HG02943 (cell line): ENCODE measurements around the gene GNB5.

Experiments used
- ATAC-seq: cut with Tn5 transposase; IDR thresholded peaks from one replicate; pipeline ENCODE4 v1.9.1; 2021; ENCODE audit warnings: mild to moderate bottlenecking, low read depth, moderate library complexity; ENCODE audit not compliant: unreplicated experiment

Gene GNB5

DNA sequence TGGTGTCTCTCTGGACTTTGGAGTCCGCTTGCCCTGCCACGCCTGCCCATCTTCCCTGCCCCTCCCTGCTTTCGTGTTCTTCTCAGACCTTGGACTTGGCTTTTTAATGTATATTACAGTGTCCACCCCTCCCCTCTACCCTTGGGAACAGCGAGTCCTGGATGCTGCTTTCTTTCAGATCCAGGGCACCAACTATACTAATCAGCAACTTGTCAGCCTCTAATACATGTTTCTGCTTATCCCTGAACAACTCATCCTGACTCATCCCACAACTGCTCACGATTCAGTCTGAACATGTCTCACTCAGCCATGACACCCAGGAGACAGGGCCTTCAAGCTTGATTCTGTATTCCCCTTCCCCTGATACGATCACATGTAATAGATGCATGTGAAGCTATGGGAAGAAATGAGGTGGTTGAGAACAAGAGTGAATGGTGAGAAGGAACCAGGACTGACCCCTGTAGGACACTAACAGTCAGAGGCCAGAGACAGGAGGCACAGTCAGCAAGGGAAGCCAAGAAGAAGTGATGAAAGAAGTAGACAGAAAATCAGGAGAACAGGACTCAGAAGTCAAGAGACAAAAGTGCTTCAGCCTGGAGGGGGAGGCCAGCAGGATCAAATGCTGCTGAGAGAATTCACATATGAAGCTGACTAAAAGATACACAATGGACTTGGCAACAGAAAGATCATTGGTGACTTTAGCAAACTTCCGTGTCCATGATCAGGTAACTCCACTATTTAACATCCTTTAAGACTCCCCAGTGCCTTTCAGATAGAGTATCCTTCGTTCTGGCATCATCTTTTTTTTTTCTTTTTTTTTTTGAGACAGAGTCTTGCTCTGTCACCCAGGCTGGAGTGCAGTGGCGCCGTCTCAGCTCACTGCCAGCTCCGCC, 114.1 kb downstream of the GNB5 start:
- ATAC-seq: no peak

DNA sequence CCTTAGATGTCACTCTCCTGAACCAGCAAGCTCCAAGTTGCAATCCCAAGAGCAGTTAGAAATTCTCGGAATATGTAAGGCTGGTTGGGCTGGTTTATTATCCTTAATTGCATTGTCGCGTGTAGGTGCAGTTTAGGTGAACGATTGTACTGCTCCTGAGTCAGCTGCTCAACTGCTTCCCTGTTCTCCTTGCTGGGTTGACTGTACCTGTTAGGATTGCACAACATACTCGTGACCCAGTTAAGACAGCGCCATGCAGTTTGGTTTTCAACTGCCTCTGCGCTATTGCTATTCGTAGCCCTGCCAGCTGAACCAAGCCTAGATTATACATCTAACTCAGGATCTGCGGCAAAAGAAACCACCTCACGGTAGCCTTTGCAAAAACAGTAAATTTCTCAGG, 119.6 kb downstream of the GNB5 start:
- ATAC-seq: no peak

DNA sequence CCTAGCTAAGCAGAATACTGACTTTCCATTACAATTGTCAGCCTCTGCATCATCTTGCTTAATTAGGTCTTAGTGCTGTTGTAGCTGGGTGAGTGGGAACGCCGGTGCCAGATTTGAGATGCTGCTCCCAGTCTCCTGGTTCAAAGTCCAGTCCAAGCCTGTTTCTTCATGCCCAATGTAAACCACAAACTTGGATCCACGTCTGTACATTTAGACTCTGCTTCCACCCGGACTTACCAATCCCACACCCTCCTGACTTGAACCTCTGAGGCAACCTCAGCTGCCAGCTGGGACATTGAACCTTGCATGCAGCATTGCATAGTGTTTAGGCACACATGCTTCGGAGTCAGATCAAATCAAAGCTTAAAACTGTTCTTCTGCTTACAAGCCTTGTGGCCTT, 121.6 kb downstream of the GNB5 start:
- ATAC-seq: no peak

DNA sequence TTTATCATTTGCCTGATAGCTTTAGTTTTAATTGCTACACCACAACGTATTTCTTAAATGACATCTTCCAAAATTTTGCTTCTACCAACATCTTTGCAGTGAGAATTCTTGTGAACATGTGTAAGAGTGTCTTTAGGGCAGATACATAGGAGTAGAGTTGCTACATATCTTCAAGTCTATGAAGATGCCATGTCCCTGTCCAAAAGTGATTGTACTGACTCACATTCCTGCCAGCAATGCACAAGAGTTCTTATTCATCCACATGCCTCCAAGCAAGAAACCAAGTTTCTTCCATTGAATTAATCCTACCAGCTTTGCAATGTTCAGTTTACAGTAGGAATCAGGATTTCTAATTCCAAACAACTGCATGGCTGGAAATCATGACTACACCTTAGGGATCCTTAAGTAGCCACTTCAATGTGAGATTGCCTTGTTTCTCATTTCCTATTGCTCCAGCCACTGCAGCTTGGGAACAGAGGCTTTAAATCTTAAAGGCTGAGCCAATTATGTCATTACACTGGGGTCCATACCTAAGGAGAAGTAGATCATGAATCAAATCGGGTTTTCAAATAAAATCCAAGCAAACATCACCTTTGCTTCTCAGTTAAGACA, 123.1 kb downstream of the GNB5 start:
- no peak for ATAC-seq

DNA sequence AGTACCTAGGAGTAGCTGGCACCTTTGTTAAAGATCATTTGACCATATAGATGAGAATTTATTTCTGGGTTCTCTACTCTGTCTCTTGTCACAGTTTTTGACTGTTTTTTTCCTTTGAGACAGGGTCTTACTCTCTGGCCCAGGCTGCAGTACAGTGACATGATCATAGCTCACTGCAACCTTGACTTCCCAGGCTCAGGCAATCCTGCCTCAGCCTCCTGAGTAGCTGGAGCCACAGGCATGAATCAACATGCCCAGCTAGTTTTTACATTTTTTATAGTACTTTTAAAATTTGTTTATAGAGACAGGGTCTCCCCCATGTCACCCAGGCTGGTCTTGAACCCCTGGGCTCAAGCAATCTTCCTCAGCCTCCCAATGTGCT, 123.7 kb downstream of the GNB5 start:
- ATAC-seq: no peak

DNA sequence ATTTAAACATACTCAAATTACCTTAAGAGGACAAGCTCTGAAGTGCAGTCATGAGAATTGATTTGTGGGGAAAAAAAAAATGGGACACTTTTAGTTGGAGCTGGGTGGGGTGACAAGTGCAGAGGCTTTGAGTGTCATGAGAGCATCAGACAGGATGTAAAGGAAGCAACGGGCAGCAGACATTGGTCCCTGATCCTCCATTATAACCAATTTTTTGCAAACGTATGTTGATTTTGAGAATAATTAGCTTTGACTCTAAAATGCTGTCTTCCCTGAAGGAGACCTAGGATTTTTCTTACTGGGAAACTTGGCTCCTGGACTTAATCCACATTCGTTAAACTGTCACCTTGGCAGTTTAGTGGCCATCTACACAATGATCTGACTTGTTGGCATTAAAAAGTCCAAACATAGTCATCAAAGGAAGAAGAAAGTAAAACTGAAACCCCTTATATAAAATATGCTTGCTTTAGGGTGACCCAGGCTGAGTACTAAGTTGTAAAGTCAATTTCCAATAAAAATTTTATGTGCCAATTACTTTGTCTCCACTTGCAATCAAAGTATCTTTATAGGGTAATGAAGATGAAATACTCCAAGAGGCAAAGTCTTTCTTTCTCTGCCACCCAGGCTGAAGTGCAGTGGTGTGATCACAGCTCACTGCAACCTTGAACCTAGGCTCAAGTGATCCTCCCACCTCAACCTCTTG, 124.2 kb downstream of the GNB5 start:
- ATAC-seq: no peak
